KBM-7 (cell line): ENCODE measurements around the gene KCNQ4.
A peak's percentile ranks its signal among the peaks of the same experiment; 100 is the strongest.

ENCODE experiments used
- DNase-seq: peaks from one replicate; pipeline ENCODE4 v3.0.0-alpha.2; 2015
- in situ Hi-C: fragments of 300-500 bp; cut with MboI; formaldehyde crosslinking; loops from 2 replicates; pipeline ENCODE4 v1.14.3; 2020; ENCODE audit warnings: low sequenced_read_pairs, low pct_unique_long_range_greater_than_20kb, mixed read lengths

The KCNQ4 gene

DNA sequence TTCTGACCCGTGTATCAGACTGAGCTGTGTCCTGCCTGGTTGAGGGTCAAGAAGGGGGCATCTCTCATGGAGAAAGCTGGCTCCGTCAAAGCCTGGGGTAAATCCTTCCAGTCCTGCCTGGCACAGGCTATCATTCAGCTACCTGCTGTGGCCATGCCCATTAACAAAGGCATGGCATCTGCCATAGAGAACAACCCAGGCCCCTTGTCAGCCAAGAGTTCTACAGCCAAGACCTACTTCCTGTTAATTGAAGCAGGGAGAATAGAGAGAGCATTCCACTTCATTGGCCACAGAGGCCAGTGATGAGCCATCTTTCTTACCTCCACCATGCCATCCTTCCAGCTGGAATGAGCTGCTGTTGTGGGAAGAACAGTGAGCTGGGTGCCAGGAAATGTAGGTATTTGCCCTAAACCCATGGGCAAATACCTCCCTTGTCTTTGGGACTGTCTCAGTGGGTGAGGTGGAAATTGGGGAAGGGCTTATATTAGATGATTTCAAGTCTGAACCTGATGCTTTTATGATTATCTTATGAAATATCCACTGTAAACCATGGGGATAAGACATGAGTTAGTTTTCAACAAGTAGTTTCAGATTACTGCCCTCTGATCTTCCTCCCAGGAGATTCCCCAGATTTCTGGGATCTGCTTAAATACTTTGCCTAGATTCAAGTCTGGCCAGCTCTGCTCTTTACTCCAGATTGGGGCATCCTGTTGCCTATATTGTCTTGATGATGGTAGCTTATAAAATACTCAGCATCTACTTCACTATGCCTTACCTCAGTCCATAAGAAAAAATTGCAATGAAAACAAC, 11.2 kb upstream of the KCNQ4 start:
- in situ Hi-C loops, result no loop called here
- no peak for DNase-seq

DNA sequence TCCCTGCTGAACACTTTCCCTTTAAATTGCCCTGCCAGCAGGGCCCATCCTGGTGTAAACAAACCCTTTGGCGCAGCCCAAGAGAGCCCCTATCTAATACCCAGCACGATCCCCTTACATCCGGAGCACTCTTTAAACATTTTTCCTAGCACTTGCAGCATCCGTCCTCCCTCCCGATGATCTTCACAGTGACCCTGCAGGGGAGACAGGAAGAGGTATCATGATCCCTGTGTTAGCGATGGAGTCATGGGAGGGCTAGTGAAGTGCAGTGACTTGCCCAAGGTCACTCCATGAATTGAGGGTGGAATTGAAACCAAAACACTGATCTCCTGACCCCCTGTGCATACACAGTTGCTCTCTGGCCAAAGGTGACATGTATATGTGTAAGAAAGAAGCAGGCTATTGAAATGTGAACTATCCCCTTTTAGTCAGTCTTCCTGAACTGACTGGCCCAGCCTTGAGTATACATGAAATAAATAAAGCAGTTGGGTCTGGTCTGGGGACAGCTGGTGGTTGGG, 9.8 kb upstream of the KCNQ4 start:
- in situ Hi-C loops, result no loop called here
- no peak for DNase-seq

DNA sequence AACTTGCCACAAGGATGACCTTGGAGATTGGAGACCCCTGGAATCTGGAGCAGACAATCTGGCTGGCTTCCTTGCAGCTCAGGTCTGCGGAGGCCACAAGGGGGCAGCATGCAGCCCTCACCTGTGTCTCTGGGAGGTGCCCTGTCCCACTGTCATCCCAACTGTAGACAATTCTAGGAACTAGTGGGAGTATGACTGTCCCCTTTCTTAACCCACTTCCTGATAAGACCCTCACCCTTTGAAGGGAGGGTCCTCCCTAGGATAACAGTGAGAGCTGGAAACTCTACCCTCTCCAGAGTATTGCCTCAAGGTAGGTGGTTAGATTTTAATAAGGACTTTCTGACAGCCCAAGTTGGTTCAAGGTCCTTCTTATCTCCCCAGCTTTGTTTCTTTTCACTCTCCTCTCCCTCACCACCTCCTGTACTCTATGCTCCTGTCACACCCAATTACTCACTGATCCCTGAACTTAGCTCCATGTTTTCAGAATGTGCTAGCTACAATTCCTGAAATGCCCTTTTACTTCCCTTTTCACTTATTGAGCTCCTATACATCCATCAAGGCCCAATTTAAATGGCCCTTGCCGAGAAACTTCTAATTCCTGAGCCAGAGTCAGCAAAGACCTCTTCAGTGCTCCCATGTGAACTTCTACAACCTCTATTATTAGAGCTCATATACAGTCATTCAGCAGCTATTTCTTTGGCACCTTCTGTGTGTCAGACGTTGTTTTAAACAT, 9.2 kb upstream of the KCNQ4 start:
- in situ Hi-C loops, result no loop called here
- DNase-seq, result peak; percentile 63

- in situ Hi-C loops, result no loop called here
- no peak for DNase-seq
Measured at GRCh38 chr1:40776236-40777072, 7.1 kb upstream of the KCNQ4 start.

- in situ Hi-C loops, result no loop called here
- DNase-seq, result no peak
Measured at GRCh38 chr1:40777224-40777970, 6.2 kb upstream of the KCNQ4 start.

GRCh38 chr1:40780678-40781607, 2.6 kb upstream of the KCNQ4 start:
- in situ Hi-C loops, result no loop called here
- no peak for DNase-seq

GRCh38 chr1:40781608-40781971, 2.0 kb upstream of the KCNQ4 start:
- in situ Hi-C loops, result no loop called here
- DNase-seq, result no peak

DNA sequence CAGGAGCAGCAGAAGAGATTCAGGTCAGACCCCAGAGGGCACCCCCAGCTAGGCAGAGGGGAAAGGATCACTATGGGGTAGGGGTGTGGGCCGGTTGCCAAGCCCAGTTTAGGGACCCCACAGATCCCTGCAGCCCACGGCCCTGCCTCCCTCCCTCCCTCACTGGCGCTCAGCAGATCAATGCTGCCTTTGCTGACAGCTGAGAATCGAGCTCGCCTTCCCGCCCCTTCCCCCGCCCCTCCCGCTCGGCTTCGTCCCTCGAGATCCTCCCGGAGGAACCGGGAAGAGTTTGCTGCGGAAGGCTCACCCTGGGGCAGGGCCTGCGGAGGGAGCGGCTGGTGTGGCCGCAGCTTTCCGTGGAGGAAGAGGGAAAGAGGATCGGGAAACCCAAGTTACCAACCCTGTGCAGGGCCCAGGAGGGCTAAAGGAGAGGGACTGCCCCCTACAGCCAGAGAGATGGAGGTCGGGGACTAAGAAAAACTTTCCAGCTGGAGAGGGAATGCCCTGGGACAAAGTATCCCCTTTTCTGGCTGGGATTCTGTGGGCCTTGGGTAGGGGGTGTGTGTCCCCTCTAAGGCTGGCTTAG, 1.1 kb upstream of the KCNQ4 start:
- in situ Hi-C loops, result no loop called here
- no peak for DNase-seq

DNA sequence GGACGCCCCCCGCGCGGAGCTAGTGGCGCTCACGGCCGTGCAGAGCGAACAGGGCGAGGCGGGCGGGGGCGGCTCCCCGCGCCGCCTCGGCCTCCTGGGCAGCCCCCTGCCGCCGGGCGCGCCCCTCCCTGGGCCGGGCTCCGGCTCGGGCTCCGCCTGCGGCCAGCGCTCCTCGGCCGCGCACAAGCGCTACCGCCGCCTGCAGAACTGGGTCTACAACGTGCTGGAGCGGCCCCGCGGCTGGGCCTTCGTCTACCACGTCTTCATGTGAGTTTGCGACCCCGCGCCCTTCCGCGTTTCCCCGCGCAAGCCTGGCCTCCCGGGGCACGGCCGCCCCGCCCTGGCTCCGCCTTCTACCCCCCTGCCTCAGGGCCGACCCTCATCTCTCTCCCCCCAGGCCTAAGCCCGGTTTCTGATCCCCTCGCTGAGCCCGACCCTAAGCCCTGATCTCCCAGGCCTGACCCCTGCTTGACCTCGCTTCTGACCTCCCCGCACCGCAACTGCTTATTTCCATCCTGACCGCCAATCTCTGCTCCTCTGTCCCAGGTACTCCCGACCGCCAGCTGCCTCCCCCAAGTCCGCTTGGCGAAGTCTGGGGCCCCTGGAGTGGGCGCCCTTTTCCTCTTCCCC, 669 bp downstream of the KCNQ4 start:
- in situ Hi-C loops, result no loop called here
- peak; percentile 38 for DNase-seq

- in situ Hi-C loops, result no loop called here
- DNase-seq, result no peak
Measured at GRCh38 chr1:40784771-40785151, 1.2 kb downstream of the KCNQ4 start.

GRCh38 chr1:40785446-40785845, 1.9 kb downstream of the KCNQ4 start:
- no peak for DNase-seq
- in situ Hi-C loops, result no loop called here

DNA sequence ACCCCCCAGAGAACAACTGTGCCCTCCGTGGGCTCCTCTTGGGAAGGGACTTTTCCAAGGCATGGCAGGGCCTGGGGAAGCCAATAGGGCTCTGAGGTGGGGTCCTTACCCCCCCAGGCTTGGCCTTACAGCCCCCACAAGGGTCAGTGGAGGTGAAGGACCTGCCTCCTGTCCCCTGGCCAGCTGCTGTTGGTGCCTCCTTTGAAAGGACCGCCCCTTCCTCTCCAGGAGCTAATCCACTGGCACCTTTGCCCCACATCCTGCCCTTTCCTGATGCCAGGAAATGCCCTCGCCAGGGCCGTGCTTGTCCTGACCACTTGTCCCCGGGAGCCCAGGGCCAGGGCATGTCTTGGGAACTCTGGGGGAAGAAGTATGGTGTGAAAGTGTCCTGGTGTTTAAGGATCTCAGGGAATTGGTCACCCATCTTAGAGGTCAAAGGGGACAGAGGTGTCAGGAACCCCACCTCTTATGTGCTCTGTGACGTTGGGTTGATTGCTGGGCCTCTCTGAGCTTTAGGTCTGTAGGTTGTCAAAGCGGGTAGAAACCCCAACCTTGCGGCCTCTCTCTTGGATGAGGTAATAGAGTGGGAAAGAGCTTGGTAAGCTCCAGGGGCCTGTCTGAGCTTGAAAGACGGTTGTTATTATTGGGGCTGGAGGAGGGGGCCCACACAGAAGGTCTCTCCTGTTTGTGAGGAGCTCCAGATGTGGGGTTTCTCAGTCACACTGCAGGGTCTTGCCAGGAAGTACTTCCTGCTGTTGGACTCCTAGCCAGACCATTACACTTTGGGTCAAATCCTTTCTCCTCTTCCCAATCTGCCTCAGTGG, 2.8 kb downstream of the KCNQ4 start:
- in situ Hi-C loops, result no loop called here
- no peak for DNase-seq

DNA sequence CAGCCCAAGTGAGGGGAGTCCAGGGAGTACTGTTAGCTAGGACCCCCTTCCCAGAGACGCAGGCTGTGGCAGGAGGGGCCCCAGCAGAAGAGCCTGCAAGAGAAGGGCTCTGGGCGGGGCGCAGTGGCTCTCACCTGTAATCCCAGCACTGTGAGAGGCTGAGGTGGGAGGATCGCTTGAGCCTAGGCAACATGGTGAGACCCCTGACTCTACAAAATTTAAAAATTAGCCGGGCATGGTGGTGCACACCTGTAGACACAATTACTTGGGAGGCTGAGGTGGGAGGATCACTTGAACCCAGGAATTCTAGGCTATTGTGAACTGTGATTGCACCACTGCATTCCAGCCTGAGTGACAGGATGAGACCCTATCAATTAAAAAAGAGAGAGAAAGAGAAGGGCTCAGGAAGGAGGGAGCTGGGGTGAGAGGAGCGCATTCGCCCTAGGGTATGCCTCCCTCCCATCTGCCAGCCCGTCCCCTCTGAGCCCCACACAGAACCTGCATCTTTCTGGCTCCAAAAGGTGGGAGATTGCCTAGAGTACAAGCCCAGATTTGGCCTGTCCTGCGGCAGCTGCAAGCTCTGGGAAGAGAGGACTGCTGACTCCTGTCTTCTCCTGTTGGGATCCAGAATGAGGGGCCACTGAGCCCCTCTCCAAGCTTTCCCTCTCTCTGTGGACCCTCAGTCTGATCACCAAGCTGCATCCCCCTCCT, 3.6 kb downstream of the KCNQ4 start:
- in situ Hi-C loops, result no loop called here
- DNase-seq, result no peak

GRCh38 chr1:40787737-40788560, 4.4 kb downstream of the KCNQ4 start:
- in situ Hi-C loops, result no loop called here
- no peak for DNase-seq
